K562 (cell line): ENCODE measurements around the gene KIAA1958. TPM values are rescaled to one million over a fixed set of nuclear protein-coding genes. Genes with fewer than 3 reads are reported as not detected.

ENCODE experiments used
- ATAC-seq: fragments of 200-7000 bp; cut with Tn5 transposase; 3 replicates; pipeline ENCODE4 v1.9.1; 2020; ENCODE audit warnings: moderate library complexity
- BruUV-seq: library from RNA; stranded (reverse); fragments of 400-500 nt; replicated peaks from 2 replicates; lab custom pipeline; 2021; lab: Mats Ljungman, UMichigan
- CTCF ChIA-PET: fragments of 300-600 bp; formaldehyde crosslinking; extraction: SDS; loops from one replicate; lab custom pipeline; 2021; ENCODE audit warnings: low intra/inter-chr PET ratio; lab: Yijun Ruan, JAX
- POLR2A ChIA-PET: fragments of 300-600, 350-650 bp; sonication (Branson Sonifier 250); formaldehyde crosslinking; extraction: SDS; loops from one replicate; lab custom pipeline; 2021; ENCODE audit warnings: antibody characterized with exemption, inconsistent platforms; lab: Yijun Ruan, JAX
- DNase-seq, 4 experiments: peaks; one replicate each; pipeline versions ENCODE4 v3.0.0 to v3.0.0-alpha.2; 2011 to 2018; ENCODE audit warnings: low spot score in 3 of 4, mixed read lengths in 3 of 4; ENCODE audit errors: extremely low read depth in 1 of 4
- FAIRE-seq: peaks from 2 replicates; lab custom pipeline; 2011; peaks lifted over from hg19 to GRCh38; lab: Jason Lieb, UNC
- H2AFZ ChIP-seq: 2 replicates; pipeline ENCODE4 v1.6.0; 2011; ENCODE audit warnings: low read depth, low read length, control low read depth, inconsistent platforms
- H3K27ac ChIP-seq: fragments of 200-600 bp; 3 replicates; pipeline ENCODE4 v1.8.0; 2011; ENCODE audit warnings: low read depth, mild to moderate bottlenecking, control low read depth, inconsistent platforms, low read length, moderate library complexity, mixed read lengths; ENCODE audit errors: extremely low read depth
- H3K27me3 ChIP-seq, 2 experiments: fragments of 300-600 bp in 1 of 2; 2 replicates in 1 of 2; 3 replicates in 1 of 2; pipeline versions ENCODE4 v1.6.0 to v1.8.0; 2011; ENCODE audit warnings: inconsistent platforms in 2 of 2, low read length in 2 of 2, mild to moderate bottlenecking in 1 of 2, mixed read lengths in 1 of 2, moderate library complexity in 1 of 2; ENCODE audit not compliant: control insufficient read depth in 2 of 2, insufficient read depth in 2 of 2
- H3K36me3 ChIP-seq: fragments of 300-600 bp; 3 replicates; pipeline ENCODE4 v1.8.0; 2011; ENCODE audit warnings: mild to moderate bottlenecking, low read length, inconsistent platforms; ENCODE audit not compliant: control insufficient read depth, insufficient read depth
- H3K4me1 ChIP-seq, 2 experiments: fragments of 200-600 bp in 1 of 2; replicated peaks in 1 of 2; 2 replicates in 1 of 2; 3 replicates in 1 of 2; pipeline versions ENCODE4 v1.5.1 to v1.8.0; 2011; ENCODE audit warnings: inconsistent platforms in 2 of 2, low read length in 2 of 2, mild to moderate bottlenecking in 1 of 2, mixed read lengths in 1 of 2, moderate library complexity in 1 of 2; ENCODE audit not compliant: control insufficient read depth in 2 of 2, insufficient read depth in 2 of 2
- H3K4me2 ChIP-seq: 2 replicates; pipeline ENCODE4 v1.6.1; 2011; ENCODE audit warnings: low read length, control low read depth, inconsistent platforms, mixed read lengths; ENCODE audit not compliant: insufficient read depth
- H3K4me3 ChIP-seq: fragments of 200-600 bp; sonication (generic), shearing (Covaris generic); 2 replicates; pipeline ENCODE4 v1.5.1; 2016; ENCODE audit warnings: control low read depth, inconsistent platforms
- H3K79me2 ChIP-seq: fragments of 200-600 bp; 3 replicates; pipeline ENCODE4 v1.8.0; 2011; ENCODE audit warnings: low read length, inconsistent platforms; ENCODE audit not compliant: control insufficient read depth, insufficient read depth
- H3K9ac ChIP-seq, 2 experiments: 2 replicates each; pipeline versions ENCODE4 v1.6.0 to v1.6.1; 2011; ENCODE audit warnings: low read depth in 2 of 2, low read length in 2 of 2, control low read depth in 1 of 2, inconsistent platforms in 1 of 2, mild to moderate bottlenecking in 1 of 2, mixed read lengths in 1 of 2; ENCODE audit not compliant: insufficient read depth in 1 of 2
- H3K9me1 ChIP-seq: one replicate; pipeline ENCODE4 v1.6.0; 2011; ENCODE audit warnings: inconsistent platforms, mild to moderate bottlenecking, low read length, moderate library complexity; ENCODE audit not compliant: control insufficient read depth, insufficient read depth
- H3K9me3 ChIP-seq: replicated peaks from 2 replicates; pipeline ENCODE4 v1.5.1; 2011; ENCODE audit warnings: low read depth, low read length, inconsistent platforms; ENCODE audit not compliant: control insufficient read depth, insufficient read depth
- H4K20me1 ChIP-seq: replicated peaks from 2 replicates; pipeline ENCODE4 v1.6.1; 2011; ENCODE audit warnings: low read length, inconsistent platforms, mixed read lengths; ENCODE audit not compliant: control insufficient read depth, insufficient read depth
- ZNF316 ChIP-seq: fragments of 450-650 bp; IDR thresholded peaks from 2 replicates; pipeline ENCODE4 v1.6.1; 2016
- ZNF592 ChIP-seq: fragments of 450-650 bp; IDR thresholded peaks from 2 replicates; pipeline ENCODE4 v1.6.1; 2017; ENCODE audit warnings: antibody characterized with exemption, mild to moderate bottlenecking
- WGBS: fragments of 100-300 bp; shearing (Covaris generic); methylation state at CpG from one replicate; pipeline ENCODE4 v1.1.6; 2016; ENCODE audit warnings: low coverage, mixed read lengths; ENCODE audit not compliant: insufficient coverage; ENCODE audit errors: missing lambda C conversion rate; 5-methylcytosine and 5-hydroxymethylcytosine counted together
- in situ Hi-C: fragments of 300-500 bp; cut with MboI; formaldehyde crosslinking; loops from 4 replicates; pipeline ENCODE4 v1.15.0; 2018; ENCODE audit warnings: inconsistent platforms, mixed read lengths
- intact Hi-C: fragments of 100-400 bp; cut with micrococcal nuclease; formaldehyde crosslinking; loops from 2 replicates; pipeline ENCODE4 v1.14.2; 2022
- polyA plus RNA-seq, 8 experiments: library from polyadenylated mRNA; depleted of rRNA in 4 of 8; stranded (reverse) in 5 of 8; unstranded in 3 of 8; fragments of >200 nt; fragmentation: Nextera tagmentation in 2 of 8; fragmentation: Illumina TruSeq in 1 of 8; extraction: Ambion mirVana in 2 of 8; extraction: Trizol in 1 of 8; gene quantifications; 2 replicates each; pipeline versions ENCODE4 v1.2.1 to v1.2.3, GENCODE V29; 2011 to 2014; ENCODE audit warnings: inconsistent platforms in 1 of 8, missing spikeins in 1 of 8
- total RNA-seq, 7 experiments: library from RNA; depleted of rRNA in 6 of 7; stranded (reverse); fragments of >200 nt in 6 of 7; fragmentation: Illumina TruSeq in 2 of 7; extraction: Trizol in 2 of 7; gene quantifications; 2 replicates each; pipeline versions ENCODE4 v1.2.1 to v1.2.3, GENCODE V29; 2011 to 2021; ENCODE audit warnings: low replicate concordance in 1 of 7

Gene KIAA1958
- total and polyA plus RNA-seq, 9 of the 15 experiments (the other 6 are each of a cell fraction or from before 2014, with no cell fraction given), result 1.1 to 16.0 (median 10.1) TPM

DNA sequence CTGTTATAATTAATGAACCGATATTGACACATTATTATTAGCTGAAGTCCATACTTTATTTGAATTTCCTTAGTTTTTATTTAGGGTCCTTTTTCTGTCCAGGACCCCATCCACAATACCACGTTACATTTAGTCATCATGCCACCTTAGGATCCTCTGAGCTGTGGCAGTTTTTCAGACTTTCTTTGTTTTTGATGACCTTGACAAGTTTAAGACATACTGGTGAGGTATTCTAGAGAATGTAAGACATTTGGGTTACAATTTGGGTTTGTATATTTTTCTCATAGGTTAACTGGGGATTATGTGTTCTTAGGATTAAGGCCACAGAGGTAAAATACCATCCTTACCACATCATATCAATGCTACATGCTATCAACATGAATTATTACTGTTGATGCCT, 42.7 kb downstream of the KIAA1958 start:
- WGBS, result 74% methylated on average over 2 of the region's 2 CpGs
- in situ Hi-C loops, result no loop called here
- no TSS peak for BruUV-seq

More for the DNA sequence above, 42.7 kb downstream of the KIAA1958 start:
- Histone ChIP-seq H3K27ac (no peak overlapping the region), H3K4me3 (no peak overlapping the region), H3K36me3 (no peaks in the 10 kb centered on the region), H2AFZ (no peak overlapping the region), H3K9me3 (no peaks in the 10 kb centered on the region), H3K4me2 (no peak overlapping the region)
- POLR2A ChIA-PET, result interaction anchor here (2.1 kb wide), 1 partner anchor 10 kb away, joined by 7 read pairs; no protein-coding TSS in a partner anchor
- no peak for DNase-seq
- intact Hi-C loops, result loop anchor here (10.0 kb wide), 1 partner anchor 75 kb away; no protein-coding TSS in a partner anchor
- TF ChIP-seq ZNF316 (peak; percentile 60), ZNF592 (no peak)
- TF ChIP-seq, all 486 proteins: peak for 1
- CTCF ChIA-PET, result no interaction called here
- H3K4me1 ChIP-seq, result no peaks in the 10 kb centered on the region
- H4K20me1 ChIP-seq, result no peaks in the 10 kb centered on the region
- H3K27me3 ChIP-seq, result no peaks in the 10 kb centered on the region
- no peak overlapping the region for H3K9ac ChIP-seq
- no peak for ATAC-seq
- peaks cover 23% of the 10 kb centered on the region for H3K79me2 ChIP-seq
- H3K9me1 ChIP-seq, result no peaks in the 10 kb centered on the region
- no peak for FAIRE-seq
